GM12878 (cell line): ENCODE measurements around the gene HAS3. TPM values are rescaled to one million over a fixed set of nuclear protein-coding genes. Genes with fewer than 3 reads are reported as not detected.

Experiments
- BHLHE40 ChIP-seq, 2 experiments: fragments of 450-650 bp in 1 of 2; IDR thresholded peaks; 2 replicates each; pipeline ENCODE4 v1.6.1; 2011 to 2017; ENCODE audit warnings: low read depth in 2 of 2, borderline replicate concordance in 1 of 2, improper control_type of control experiment in 1 of 2, low read length in 1 of 2, mild to moderate bottlenecking in 1 of 2
- CHD4 ChIP-seq: fragments of 200-600 bp; sonication (generic); IDR thresholded peaks from 2 replicates; pipeline ENCODE4 v1.6.1; 2016; ENCODE audit warnings: mild to moderate bottlenecking
- CREM ChIP-seq: IDR thresholded peaks from 2 replicates; pipeline ENCODE4 v1.6.1; 2014; ENCODE audit warnings: antibody characterized with exemption, low read depth
- GATAD2B ChIP-seq: fragments of 450-650 bp; conservative IDR thresholded peaks from 2 replicates; pipeline ENCODE4 v1.6.1; 2017; ENCODE audit warnings: low read depth, mild to moderate bottlenecking, moderate library complexity
- NFXL1 ChIP-seq: fragments of 450-650 bp; IDR thresholded peaks from 2 replicates; pipeline ENCODE4 v1.6.1; 2017; ENCODE audit warnings: antibody characterized with exemption, mild to moderate bottlenecking, borderline replicate concordance
- NFYA ChIP-seq: IDR thresholded peaks from 2 replicates; pipeline ENCODE4 v1.6.1; 2011; ENCODE audit warnings: low read depth, mild to moderate bottlenecking, low read length, improper control_type of control experiment, borderline replicate concordance
- POU2F2 ChIP-seq: IDR thresholded peaks from 3 replicates; pipeline ENCODE4 v1.6.1; 2011; ENCODE audit warnings: low read depth, mild to moderate bottlenecking, low read length, borderline replicate concordance
- PRDM15 ChIP-seq: fragments of 450-650 bp; formaldehyde crosslinking; IDR thresholded peaks from 2 replicates; pipeline ENCODE4 v1.4.0; 2020; ENCODE audit warnings: mild to moderate bottlenecking, moderate library complexity
- SMC3 ChIP-seq: IDR thresholded peaks from 2 replicates; pipeline ENCODE4 v1.6.1; 2011; ENCODE audit warnings: low read length, improper control_type of control experiment, borderline replicate concordance
- TARDBP ChIP-seq: IDR thresholded peaks from 2 replicates; pipeline ENCODE4 v1.6.1; 2016; ENCODE audit warnings: borderline replicate concordance
- polyA plus RNA-seq, 11 experiments: library from polyadenylated mRNA; depleted of rRNA in 4 of 11; unstranded in 6 of 11; stranded (reverse) in 5 of 11; fragments of >200 nt; fragmentation: Nextera tagmentation in 4 of 11; fragmentation: Illumina TruSeq in 1 of 11; extraction: Ambion mirVana in 4 of 11; extraction: Trizol in 1 of 11; gene quantifications; 1 replicate in 1 of 11; 2 replicates in 10 of 11; pipeline versions ENCODE4 v1.2.1 to v1.2.3, GENCODE V29; 2011 to 2016; ENCODE audit warnings: inconsistent platforms in 2 of 11, missing spikeins in 2 of 11, low read depth in 1 of 11
- total RNA-seq, 4 experiments: library from RNA; depleted of rRNA in 3 of 4; stranded (reverse); fragments of >200 nt in 3 of 4; fragmentation: Illumina TruSeq in 1 of 4; extraction: Trizol in 1 of 4; gene quantifications; 2 replicates each; pipeline versions ENCODE4 v1.2.1 to v1.2.3, GENCODE V29; 2013 to 2021
- TF ChIP-seq, protein P1 (sequence below), 3 experiments: IDR thresholded peaks in 2 of 3; conservative IDR thresholded peaks in 1 of 3; 2 replicates each; pipeline ENCODE4 v1.5.1; 2011; ENCODE audit warnings: low read depth in 3 of 3, low read length in 3 of 3, mild to moderate bottlenecking in 3 of 3, control low read depth in 2 of 3, moderate library complexity in 2 of 3, inconsistent platforms in 1 of 3, mixed read lengths in 1 of 3; ENCODE audit not compliant: control insufficient read depth in 2 of 3, insufficient read depth in 1 of 3; ENCODE audit errors: extremely low read depth in 1 of 3

Gene HAS3
- total and polyA plus RNA-seq, 10 of the 15 experiments (the other 5 are each of a cell fraction or from before 2014, with no cell fraction given), result 0.06 to 0.56 (median 0.19) TPM; not detected in 2

- TF ChIP-seq BHLHE40 (IDR thresholded peaks at IDR 0.05; ENCODE audit: borderline replicate concordance in 1 of 2, low read depth in 2 of 2, low read length in 1 of 2), result 0 out of 4 replicates have a peak, but pooled peaks of 1 of the 2 experiments have one; percentile 38
- no peak for TF ChIP-seq CREM
- no peak for TF ChIP-seq NFXL1
- no peak for TF ChIP-seq CHD4
- no peak for TF ChIP-seq NFYA
- TF ChIP-seq POU2F2, result no peak
- TF ChIP-seq SMC3, result peak; percentile 45; the same call in 1 of the 2 replicates
- peak; percentile 72; the same call in 1 of the 2 replicates for TF ChIP-seq GATAD2B
- TF ChIP-seq, protein P1, sequence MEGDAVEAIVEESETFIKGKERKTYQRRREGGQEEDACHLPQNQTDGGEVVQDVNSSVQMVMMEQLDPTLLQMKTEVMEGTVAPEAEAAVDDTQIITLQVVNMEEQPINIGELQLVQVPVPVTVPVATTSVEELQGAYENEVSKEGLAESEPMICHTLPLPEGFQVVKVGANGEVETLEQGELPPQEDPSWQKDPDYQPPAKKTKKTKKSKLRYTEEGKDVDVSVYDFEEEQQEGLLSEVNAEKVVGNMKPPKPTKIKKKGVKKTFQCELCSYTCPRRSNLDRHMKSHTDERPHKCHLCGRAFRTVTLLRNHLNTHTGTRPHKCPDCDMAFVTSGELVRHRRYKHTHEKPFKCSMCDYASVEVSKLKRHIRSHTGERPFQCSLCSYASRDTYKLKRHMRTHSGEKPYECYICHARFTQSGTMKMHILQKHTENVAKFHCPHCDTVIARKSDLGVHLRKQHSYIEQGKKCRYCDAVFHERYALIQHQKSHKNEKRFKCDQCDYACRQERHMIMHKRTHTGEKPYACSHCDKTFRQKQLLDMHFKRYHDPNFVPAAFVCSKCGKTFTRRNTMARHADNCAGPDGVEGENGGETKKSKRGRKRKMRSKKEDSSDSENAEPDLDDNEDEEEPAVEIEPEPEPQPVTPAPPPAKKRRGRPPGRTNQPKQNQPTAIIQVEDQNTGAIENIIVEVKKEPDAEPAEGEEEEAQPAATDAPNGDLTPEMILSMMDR (IDR thresholded peaks at IDR 0.05 in 2 of 3, conservative IDR thresholded peaks at IDR 0.05 in 1 of 3; ENCODE audit: control insufficient read depth in 2 of 3, extremely low read depth in 1 of 3, insufficient read depth in 1 of 3, low read depth in 3 of 3, low read length in 3 of 3), result peak; percentile 7 to 57 (median 48); a peak in 3 of 6 replicates
- no peak for TF ChIP-seq TARDBP
- TF ChIP-seq PRDM15 (CRISPR knock-in tag), result no peak
Observed at GRCh38 chr16:69105501-69106361, at the start of gene HAS3 (continued).
